ENCODE results near the gene IGF2. TPM values are rescaled to one million over a fixed set of nuclear protein-coding genes. Genes with fewer than 3 reads are reported as not detected.
A peak's percentile ranks its signal among the peaks of the same experiment; 100 is the strongest.

IGF2 gene
- total RNA-seq, 1 donor from 2014 or later = 1.1 TPM

- intact Hi-C loops (cut with micrococcal nuclease) = no loop called here
- H3K4me3 Mint-ChIP-seq = no peak overlapping the region
- peaks cover 13% of the 10 kb centered on the region for H3K4me1 Mint-ChIP-seq
- no peaks in the 10 kb centered on the region for H3K9me3 Mint-ChIP-seq
- H3K27ac Mint-ChIP-seq = peak overlapping the region; percentile 69
- no peak for DNase-seq
- no peaks in the 10 kb centered on the region for H3K36me3 Mint-ChIP-seq (ENCODE audit: low read depth)
- peaks cover 62% of the 10 kb centered on the region for H3K27me3 Mint-ChIP-seq
Observed at GRCh38 chr11:2140411-2141400, 1.5 kb upstream of the IGF2 start.

DNA sequence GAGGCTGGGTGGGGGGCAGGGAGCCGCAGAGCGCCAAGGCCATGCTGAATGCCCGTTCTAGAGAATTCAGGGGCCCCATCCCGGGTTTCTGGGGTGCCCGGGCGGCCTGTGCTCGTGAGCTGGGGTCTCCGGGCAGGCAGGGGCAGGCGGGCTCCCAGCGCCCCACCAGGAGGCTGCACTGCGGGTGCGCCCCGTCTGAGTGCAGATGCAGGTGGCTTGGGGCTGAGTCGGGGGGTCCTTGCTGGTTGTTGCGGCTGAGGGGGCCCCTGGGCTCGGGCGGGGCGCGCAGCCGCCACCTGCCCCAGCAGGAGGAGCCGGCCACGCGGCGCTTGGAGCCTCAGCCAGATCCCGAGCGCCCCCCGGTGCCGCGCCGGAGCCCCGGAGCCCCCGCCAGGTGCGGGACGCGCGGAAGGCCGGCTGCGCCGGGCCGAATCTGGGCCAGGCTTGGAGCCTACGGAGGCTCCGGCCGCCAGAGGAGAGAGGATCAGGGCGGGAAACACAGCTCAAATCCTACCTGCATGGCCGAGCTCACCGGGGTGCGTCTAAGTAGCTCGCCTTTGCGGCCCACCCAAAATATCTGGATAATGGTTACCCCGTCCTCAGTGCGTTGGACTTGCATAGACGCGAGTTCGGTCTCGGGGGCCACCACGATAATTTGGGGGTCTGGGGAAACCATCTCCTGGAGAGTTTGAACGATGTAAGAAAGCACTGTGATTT lies 590 bp upstream of the IGF2 start:
- intact Hi-C loops (cut with micrococcal nuclease) = no loop called here
- no peak overlapping the region for H3K4me3 Mint-ChIP-seq
- H3K27me3 Mint-ChIP-seq = peaks cover 60% of the 10 kb centered on the region
- no peaks in the 10 kb centered on the region for H3K36me3 Mint-ChIP-seq (ENCODE audit: low read depth)
- no peak overlapping the region for H3K27ac Mint-ChIP-seq
- DNase-seq = no peak
- H3K4me1 Mint-ChIP-seq = peaks cover 13% of the 10 kb centered on the region
- no peaks in the 10 kb centered on the region for H3K9me3 Mint-ChIP-seq

DNA sequence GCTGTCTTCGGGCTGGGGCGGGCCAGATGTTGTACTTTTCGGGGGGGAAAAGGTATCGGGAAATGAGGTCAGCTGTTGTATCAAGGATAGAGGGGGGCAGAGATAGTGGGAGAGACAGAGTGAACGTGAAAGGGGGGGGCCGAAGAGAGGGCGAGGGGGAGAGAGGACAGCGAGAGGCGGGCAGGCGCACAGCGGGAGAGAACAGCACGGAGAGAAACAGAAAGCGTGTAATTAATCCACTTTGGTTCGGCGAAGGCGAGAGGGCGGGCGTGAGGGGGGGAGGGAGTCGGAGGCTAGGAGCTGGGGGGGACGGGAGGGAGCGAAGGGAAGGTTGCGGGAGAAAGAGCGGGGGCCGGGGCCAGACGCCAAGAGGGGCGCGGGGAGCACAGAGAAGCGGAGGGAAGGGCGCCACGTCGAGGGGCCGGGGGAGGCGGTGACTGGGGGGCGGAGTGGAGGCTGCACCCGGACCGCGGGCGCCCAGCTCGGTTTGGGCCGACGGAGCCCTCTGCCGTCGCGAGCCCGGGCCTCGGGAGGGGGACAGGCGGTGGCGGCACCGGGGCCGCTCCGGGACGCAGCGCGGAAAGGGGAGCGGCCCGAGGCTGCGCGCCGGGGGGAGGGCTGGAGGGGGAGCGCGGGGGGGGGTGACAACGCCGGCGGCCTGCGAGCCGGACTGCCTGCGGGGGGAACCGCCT lies 612 bp downstream of the IGF2 start:
- no peak for DNase-seq
- Mint-ChIP-seq H3K4me3 (peak overlapping the region; percentile 51), H3K9me3 (no peaks in the 10 kb centered on the region), H3K27ac (peak overlapping the region; percentile 69), H3K27me3 (peaks cover 62% of the 10 kb centered on the region), H3K36me3 (ENCODE audit: low read depth) (no peaks in the 10 kb centered on the region), H3K4me1 (peaks cover 12% of the 10 kb centered on the region)
- intact Hi-C loops (cut with micrococcal nuclease) = no loop called here

DNA sequence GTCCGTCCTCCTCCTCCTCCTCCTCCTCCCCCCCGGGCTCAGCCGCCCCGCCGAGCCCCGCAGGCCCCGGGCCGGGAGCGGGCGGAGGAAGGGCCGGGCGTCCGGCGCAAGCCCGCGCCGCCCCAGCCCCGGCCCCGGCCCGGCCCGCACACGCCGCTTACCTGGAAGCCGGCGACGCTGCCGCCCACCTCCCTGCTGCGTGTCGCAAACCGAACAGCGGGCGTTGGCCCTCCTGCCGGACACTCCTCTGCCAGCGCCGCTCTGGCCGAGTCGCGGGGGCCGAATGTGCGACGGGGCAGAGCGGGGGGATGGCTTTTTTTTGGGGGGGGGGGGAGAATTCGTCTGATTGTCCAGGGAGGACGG lies 1.1 kb downstream of the IGF2 start:
- H3K9me3 Mint-ChIP-seq = no peaks in the 10 kb centered on the region
- H3K27me3 Mint-ChIP-seq = peaks cover 63% of the 10 kb centered on the region
- DNase-seq = no peak
- H3K4me1 Mint-ChIP-seq = peaks cover 9% of the 10 kb centered on the region
- H3K4me3 Mint-ChIP-seq = peak overlapping the region; percentile 51
- no peak overlapping the region for H3K27ac Mint-ChIP-seq
- H3K36me3 Mint-ChIP-seq (ENCODE audit: low read depth) = no peaks in the 10 kb centered on the region
- intact Hi-C loops (cut with micrococcal nuclease) = no loop called here

DNA sequence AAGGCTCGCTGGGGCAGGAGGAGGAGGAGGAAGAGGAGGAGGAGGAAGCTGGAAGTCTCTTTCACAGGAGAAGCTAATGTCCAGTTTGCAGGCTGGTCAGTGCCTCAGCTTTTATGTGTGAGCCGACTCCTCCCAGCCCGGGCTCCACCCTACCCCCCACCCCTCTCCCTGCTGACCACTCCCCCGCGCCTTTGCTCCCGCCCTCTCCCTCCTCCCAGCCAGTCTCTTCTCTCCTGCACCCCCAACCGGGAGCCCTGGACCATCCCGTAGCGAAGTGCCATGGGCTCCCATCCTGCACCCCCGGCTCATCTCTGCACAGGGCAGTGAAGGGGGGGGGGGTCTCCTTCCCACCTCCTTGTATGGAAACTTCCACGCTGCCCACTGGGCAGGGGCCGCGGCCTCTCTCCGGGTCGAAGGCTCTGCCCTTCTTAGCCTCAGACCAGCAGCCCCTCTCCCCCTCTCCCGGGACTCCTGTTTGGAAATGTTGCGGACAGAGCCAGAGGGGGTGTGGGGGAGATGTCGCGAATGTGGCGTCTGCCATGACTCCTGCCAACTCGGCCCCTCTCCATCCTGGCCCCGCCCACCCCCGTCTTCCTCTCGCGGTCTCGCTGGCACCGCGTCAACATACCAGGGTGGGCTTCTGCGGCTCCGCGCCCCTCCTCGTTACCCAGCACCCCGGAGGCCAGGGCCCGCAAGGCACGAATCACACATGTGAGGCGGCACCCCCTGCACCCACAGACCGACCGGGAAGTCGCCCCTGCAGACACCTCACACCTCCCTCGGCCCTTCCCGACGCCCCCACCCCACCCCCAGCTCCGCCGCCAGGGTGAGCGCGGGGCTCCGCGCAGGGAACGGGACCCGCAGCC lies 1.8 kb downstream of the IGF2 start:
- H3K27me3 Mint-ChIP-seq = peaks cover 57% of the 10 kb centered on the region
- H3K36me3 Mint-ChIP-seq (ENCODE audit: low read depth) = no peaks in the 10 kb centered on the region
- no peaks in the 10 kb centered on the region for H3K9me3 Mint-ChIP-seq
- intact Hi-C loops (cut with micrococcal nuclease) = no loop called here
- no peak overlapping the region for H3K4me3 Mint-ChIP-seq
- H3K27ac Mint-ChIP-seq = peak overlapping the region; percentile 34
- DNase-seq = no peak
- H3K4me1 Mint-ChIP-seq = peaks cover 3% of the 10 kb centered on the region

- Mint-ChIP-seq H3K36me3 (ENCODE audit: low read depth) (no peaks in the 10 kb centered on the region), H3K4me1 (no peaks in the 10 kb centered on the region), H3K9me3 (no peaks in the 10 kb centered on the region), H3K27ac (no peak overlapping the region), H3K4me3 (no peak overlapping the region), H3K27me3 (peaks cover 56% of the 10 kb centered on the region)
- intact Hi-C loops (cut with micrococcal nuclease) = no loop called here
- no peak for DNase-seq
Observed at GRCh38 chr11:2136952-2137201, 2.3 kb downstream of the IGF2 start.

GRCh38 chr11:2136209-2136951 lies 2.8 kb downstream of the IGF2 start:
- intact Hi-C loops (cut with micrococcal nuclease) = no loop called here
- no peak overlapping the region for H3K27ac Mint-ChIP-seq
- DNase-seq = no peak
- H3K9me3 Mint-ChIP-seq = peaks cover 2% of the 10 kb centered on the region
- H3K27me3 Mint-ChIP-seq = peaks cover 58% of the 10 kb centered on the region
- H3K4me1 Mint-ChIP-seq = no peaks in the 10 kb centered on the region
- no peaks in the 10 kb centered on the region for H3K36me3 Mint-ChIP-seq (ENCODE audit: low read depth)
- no peak overlapping the region for H3K4me3 Mint-ChIP-seq

GRCh38 chr11:2135648-2136201 lies 3.5 kb downstream of the IGF2 start:
- H3K27ac Mint-ChIP-seq = no peak overlapping the region
- peaks cover 55% of the 10 kb centered on the region for H3K27me3 Mint-ChIP-seq
- no peaks in the 10 kb centered on the region for H3K4me1 Mint-ChIP-seq
- peaks cover 6% of the 10 kb centered on the region for H3K9me3 Mint-ChIP-seq
- DNase-seq = no peak
- intact Hi-C loops (cut with micrococcal nuclease) = no loop called here
- H3K4me3 Mint-ChIP-seq = no peak overlapping the region
- no peaks in the 10 kb centered on the region for H3K36me3 Mint-ChIP-seq (ENCODE audit: low read depth)

GRCh38 chr11:2135018-2135569 lies 4.1 kb downstream of the IGF2 start:
- Mint-ChIP-seq H3K27me3 (peaks cover 53% of the 10 kb centered on the region), H3K36me3 (ENCODE audit: low read depth) (no peaks in the 10 kb centered on the region), H3K9me3 (peaks cover 6% of the 10 kb centered on the region), H3K27ac (no peak overlapping the region), H3K4me3 (no peak overlapping the region), H3K4me1 (no peaks in the 10 kb centered on the region)
- intact Hi-C loops (cut with micrococcal nuclease) = no loop called here
- DNase-seq = no peak

DNA sequence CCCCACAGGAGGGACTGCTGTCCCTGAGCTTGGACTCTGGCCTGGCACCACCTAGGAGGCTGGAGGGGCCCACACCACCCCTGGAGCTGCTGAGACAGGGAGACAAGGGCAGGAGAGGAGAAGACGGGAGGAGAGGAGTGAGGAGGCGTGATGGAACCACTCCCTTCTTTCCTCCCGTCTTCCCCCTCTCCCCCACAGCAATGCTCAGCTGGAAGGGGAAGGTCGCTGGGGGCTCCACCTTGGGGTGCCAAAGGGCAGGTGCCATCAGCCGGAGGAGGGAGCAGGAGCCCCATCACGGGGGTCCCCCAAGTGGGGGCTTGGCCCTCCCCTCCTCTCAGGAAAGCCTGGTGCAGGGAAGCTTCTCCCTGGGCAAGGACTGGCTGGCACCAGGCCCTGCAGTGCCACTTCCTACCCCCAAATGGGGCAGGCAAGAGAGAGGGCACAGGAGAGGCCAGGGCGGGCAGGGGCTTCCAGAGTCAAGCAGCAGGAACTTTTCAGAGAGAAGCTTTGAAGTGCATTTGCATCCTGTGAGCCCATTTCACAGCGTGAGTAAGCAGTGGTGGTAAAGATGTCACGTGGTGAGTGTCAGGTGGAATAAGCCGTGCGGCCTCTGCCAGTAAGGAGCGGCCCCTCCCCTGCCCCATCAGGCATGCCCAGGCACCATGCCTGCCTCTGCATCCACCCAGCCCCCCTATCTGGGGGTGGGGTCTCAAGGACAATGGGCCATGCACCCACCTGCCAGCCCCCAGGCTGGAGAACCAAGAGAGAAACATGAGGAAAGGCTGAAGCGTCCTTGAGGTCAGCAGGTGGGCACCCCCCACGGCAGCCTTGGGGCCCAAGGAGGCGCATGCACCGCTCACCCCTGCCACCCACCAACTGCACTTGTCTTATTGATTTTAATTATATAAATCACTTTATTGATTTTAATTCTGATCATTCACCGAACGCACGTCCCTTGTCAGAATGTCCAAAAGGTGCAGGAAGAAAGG lies 4.9 kb downstream of the IGF2 start:
- Mint-ChIP-seq H3K9me3 (peaks cover 6% of the 10 kb centered on the region), H3K27me3 (peaks cover 51% of the 10 kb centered on the region), H3K4me1 (no peaks in the 10 kb centered on the region), H3K4me3 (no peak overlapping the region), H3K36me3 (ENCODE audit: low read depth) (no peaks in the 10 kb centered on the region), H3K27ac (no peak overlapping the region)
- DNase-seq = no peak
- intact Hi-C loops (cut with micrococcal nuclease) = no loop called here

- H3K4me1 Mint-ChIP-seq = no peaks in the 10 kb centered on the region
- DNase-seq = no peak
- peaks cover 6% of the 10 kb centered on the region for H3K9me3 Mint-ChIP-seq
- no peak overlapping the region for H3K27ac Mint-ChIP-seq
- H3K36me3 Mint-ChIP-seq (ENCODE audit: low read depth) = no peaks in the 10 kb centered on the region
- H3K27me3 Mint-ChIP-seq = peaks cover 50% of the 10 kb centered on the region
- intact Hi-C loops (cut with micrococcal nuclease) = no loop called here
- H3K4me3 Mint-ChIP-seq = no peak overlapping the region
Observed at GRCh38 chr11:2133241-2134021, 5.8 kb downstream of the IGF2 start.
